Lower leg skin (tissue), 3 donors: Measurements from ENCODE around the gene TBRG4.

Experiments used
- POLR2A ChIP-seq, 2 donors: fragments of 450-650 bp; IDR thresholded peaks; one replicate each; pipeline ENCODE4 v1.6.1; 2016 to 2017; ENCODE audit warnings: antibody characterized with exemption in 2 of 2, mild to moderate bottlenecking in 1 of 2, moderate library complexity in 1 of 2
- TF ChIP-seq, protein P1 (sequence below), 3 donors: fragments of 450-650 bp; IDR thresholded peaks; one replicate each; pipeline ENCODE4 v1.5.1; 2016; ENCODE audit warnings: antibody characterized with exemption in 3 of 3, mild to moderate bottlenecking in 3 of 3, moderate library complexity in 2 of 3

- TF ChIP-seq, protein P1, sequence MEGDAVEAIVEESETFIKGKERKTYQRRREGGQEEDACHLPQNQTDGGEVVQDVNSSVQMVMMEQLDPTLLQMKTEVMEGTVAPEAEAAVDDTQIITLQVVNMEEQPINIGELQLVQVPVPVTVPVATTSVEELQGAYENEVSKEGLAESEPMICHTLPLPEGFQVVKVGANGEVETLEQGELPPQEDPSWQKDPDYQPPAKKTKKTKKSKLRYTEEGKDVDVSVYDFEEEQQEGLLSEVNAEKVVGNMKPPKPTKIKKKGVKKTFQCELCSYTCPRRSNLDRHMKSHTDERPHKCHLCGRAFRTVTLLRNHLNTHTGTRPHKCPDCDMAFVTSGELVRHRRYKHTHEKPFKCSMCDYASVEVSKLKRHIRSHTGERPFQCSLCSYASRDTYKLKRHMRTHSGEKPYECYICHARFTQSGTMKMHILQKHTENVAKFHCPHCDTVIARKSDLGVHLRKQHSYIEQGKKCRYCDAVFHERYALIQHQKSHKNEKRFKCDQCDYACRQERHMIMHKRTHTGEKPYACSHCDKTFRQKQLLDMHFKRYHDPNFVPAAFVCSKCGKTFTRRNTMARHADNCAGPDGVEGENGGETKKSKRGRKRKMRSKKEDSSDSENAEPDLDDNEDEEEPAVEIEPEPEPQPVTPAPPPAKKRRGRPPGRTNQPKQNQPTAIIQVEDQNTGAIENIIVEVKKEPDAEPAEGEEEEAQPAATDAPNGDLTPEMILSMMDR (IDR thresholded peaks at IDR 0.05), result no peak
- no peak for TF ChIP-seq POLR2A (IDR thresholded peaks at IDR 0.05)
These were observed 1.2 kb upstream of the TBRG4 start for GRCh38 chr7:45112648-45113047.
